HG02840 (cell line): ENCODE data around the gene INPP5A.
"Not testable (repeated sequence)": the region's sequence is repeated elsewhere in the genome, so short reads cannot be mapped to it uniquely, and the experiment has no call there.

Source experiments
- ATAC-seq: cut with Tn5 transposase; IDR thresholded peaks from one replicate; pipeline ENCODE4 v1.9.1; 2021; ENCODE audit warnings: mild to moderate bottlenecking, moderate library complexity, moderate number of reproducible peaks; ENCODE audit not compliant: unreplicated experiment, low FRiP score

Gene INPP5A

GRCh38 chr10:132820056-132820455, 282.5 kb downstream of the INPP5A start:
- no peak for ATAC-seq

- not testable (repeated sequence) for ATAC-seq
Measured at GRCh38 chr10:132825783-132826523, 288.4 kb downstream of the INPP5A start.

DNA sequence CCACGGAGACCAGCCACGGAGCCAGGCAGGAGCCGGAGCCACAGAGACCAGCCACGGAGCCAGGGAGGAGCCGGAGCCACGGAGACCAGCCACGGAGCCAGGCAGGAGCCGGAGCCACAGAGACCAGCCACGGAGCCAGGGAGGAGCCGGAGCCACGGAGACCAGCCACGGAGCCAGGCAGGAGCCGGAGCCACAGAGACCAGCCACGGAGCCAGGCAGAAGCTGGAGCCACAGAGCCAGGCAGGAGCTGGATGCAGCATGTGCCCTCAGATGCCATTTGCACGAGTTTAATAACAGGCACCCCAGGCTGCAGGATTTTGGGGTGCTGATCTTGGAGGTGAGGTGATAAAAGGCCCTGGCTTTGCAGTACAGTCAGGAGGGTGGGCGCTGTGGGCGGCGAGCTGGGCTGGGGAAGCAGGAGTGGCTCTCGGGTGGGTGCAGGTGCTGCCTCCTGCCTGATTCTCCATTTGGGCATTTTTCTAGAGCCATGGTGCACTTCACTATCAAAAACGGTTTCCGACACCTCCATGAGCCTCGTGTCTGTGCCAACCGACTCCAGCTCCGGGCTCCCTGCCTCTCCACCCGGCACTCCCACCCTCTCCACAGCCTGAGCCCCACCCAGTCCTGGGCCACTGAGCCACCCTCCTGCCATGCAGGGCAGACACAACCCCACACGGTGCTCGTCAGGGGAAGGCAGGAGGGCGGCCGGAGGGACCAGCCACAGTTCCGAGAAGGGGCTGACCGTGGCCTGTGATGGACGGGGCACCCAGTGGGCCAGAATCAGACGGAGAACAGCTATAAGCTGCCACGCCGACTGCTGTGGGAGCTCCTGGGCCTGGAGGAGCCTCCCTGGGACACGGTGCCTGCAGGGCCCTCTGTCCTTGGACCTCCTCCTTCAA, 289.2 kb downstream of the INPP5A start:
- no peak for ATAC-seq

DNA sequence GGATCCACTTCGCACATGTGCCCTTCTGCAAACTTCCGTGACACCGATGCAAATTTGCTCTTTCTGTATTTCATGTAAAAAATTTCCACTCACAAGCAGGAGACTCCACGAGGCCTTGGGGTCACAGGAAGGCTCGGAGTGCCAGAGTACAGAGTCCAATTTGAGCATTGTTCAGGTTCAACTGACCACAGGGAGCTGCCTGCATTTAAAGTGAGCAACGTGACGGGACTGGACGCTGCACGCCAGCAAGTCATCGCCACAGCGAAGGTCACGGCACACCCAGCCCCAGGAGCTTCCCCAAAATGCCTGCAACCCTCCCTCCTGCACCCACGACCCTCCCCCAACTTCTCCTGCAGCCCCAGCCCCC, 289.8 kb downstream of the INPP5A start:
- no peak for ATAC-seq

GRCh38 chr10:132827861-132828539, 290.4 kb downstream of the INPP5A start:
- no peak for ATAC-seq

DNA sequence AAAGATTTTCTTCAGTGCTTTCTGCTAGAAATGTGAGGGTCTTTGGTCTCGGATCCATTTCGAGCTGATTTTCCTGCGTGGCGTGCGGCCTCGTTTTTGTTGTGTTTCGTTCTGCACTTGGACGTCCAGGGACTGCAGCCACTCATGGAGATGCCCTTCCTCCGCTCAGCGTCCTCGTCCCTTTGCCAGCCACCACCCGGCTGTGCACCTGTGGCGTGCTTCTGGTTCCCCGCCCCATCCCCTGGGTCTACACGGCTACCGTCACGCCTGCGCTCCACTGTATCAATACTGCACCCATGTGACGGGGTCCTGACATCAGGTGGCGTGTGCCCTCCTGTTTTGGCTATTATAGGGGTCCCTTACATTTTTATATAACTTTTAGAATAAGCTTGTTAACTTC, 291.1 kb downstream of the INPP5A start:
- ATAC-seq: no peak

DNA sequence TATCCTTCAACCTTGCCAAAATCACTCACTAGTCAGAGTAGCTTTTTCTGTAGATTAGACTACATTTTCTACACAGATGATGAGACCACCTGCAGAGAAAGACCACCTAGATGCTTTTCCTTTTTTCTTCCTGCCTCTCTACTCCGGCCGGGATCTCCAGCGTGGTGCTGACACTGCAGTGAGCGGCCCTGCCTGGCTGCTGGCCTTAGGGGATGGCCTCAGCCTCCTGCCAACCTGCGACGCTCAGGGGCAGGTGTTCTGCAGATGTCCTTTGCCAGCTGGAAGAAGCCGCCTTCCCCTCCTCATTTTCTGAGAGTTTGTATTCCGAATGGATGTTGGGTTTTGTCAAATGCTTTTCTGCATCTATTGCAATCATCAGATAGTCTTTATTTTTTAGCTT, 291.8 kb downstream of the INPP5A start:
- no peak for ATAC-seq

- no peak for ATAC-seq
Measured at GRCh38 chr10:132832186-132832969, 294.8 kb downstream of the INPP5A start.
